ENCODE data around the gene MRPL1.
"Not testable (repeated sequence)": the region's sequence is repeated elsewhere in the genome, so short reads cannot be mapped to it uniquely, and the experiment has no call there.

Gene MRPL1

DNA sequence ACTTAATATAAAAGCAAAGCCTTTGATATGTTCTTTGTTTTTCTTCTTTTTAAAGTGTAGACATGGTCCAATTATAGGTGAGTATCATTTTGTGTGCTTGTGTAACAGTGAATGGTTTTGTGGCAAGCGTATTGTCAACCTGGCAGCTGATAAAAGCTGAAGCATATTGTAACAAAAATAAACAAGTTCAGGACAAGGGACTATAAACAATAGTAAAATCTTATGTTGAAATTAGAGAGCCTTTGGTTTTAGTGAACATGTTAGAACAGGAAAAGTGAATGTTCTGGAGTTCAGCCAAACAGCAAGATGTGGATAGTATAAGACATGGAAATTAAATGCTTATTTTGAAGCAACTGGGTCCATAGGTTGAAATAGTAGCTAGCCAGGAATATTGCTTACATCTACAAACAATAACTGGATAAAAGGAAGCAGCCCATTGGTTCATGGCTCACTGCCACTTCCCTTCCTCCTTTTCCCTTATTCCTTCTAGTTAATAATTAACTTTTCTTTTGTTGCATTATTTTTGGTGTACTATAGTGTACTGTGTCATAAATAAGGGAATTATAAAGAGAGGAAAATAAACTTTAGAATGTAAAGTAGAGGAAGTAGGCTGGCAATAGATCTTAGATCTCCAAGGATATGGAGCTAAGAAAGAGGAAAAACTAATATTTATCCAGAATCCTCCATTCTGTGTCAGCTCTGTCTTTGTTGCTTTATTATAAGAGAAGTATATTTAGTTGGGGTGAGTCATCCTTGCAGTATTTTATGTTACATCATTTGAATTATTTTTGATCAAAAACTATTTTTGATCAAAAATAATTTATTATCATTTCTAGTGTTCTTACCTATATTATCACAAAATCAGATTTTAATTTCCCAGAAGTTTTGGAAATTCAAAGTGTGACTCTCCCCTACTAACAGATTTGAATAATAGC is 65.6 kb downstream of the MRPL1 start:
- no peak overlapping the region for H3K4me3 ChIP-seq (ENCODE audit: low read depth, low read length)
- TF ChIP-seq, protein P1, sequence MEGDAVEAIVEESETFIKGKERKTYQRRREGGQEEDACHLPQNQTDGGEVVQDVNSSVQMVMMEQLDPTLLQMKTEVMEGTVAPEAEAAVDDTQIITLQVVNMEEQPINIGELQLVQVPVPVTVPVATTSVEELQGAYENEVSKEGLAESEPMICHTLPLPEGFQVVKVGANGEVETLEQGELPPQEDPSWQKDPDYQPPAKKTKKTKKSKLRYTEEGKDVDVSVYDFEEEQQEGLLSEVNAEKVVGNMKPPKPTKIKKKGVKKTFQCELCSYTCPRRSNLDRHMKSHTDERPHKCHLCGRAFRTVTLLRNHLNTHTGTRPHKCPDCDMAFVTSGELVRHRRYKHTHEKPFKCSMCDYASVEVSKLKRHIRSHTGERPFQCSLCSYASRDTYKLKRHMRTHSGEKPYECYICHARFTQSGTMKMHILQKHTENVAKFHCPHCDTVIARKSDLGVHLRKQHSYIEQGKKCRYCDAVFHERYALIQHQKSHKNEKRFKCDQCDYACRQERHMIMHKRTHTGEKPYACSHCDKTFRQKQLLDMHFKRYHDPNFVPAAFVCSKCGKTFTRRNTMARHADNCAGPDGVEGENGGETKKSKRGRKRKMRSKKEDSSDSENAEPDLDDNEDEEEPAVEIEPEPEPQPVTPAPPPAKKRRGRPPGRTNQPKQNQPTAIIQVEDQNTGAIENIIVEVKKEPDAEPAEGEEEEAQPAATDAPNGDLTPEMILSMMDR (IDR thresholded peaks at IDR 0.05; ENCODE audit: insufficient read depth, low read length, missing control alignments), result no peak
- ChIA-PET CTCF (no interaction called here), POLR2A (no interaction called here)
- DNase-seq (ENCODE audit: low read depth, low spot score), result no peak

DNA sequence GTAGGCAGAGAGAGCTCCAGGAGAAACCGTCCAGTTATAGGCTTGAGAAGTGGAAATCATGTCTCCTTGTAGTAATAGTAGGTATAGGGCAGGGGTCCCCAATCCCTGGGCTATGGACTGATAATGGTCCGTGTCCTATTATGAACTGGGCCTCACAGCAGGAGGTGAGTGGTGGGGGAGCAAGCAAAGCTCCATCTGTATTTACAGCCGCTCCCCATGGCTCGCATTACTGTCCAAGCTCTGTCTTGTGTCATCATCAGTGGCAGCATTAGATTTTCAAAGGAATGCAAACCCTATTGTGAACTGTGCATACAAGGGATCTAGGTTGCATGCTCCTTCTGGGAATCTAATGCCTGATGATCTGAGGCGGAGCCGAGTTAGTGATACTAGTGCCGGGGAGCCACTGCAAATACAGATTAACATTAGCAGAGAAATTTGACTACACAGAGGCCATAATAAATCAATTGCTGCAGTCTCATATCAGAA is 67.6 kb downstream of the MRPL1 start:
- DNase-seq (ENCODE audit: low read depth, low spot score), result no peak
- CTCF ChIA-PET, result no interaction called here

DNA sequence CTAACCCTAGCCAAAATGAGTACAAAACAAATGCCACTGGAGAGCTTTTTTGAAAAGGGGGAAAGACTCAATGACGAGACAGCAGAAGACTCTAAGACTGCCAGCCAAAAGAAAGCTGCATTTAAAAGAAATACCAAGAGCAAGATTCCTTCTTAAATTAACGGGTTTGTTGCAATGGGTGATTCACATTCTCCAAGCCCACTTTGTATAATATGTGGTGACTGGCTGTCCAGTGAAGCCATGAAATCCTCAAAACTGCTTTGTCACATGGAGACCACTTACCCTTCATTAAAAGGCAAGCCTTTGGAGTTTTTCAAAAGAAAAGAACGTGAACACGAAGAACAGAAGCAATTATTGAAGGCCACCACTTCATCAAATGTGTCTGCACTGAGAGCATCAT is 68.2 kb downstream of the MRPL1 start:
- ChIA-PET POLR2A (no interaction called here), CTCF (no interaction called here)
- DNase-seq (ENCODE audit: low read depth, low spot score), result no peak
- no peak overlapping the region for H3K4me3 ChIP-seq (ENCODE audit: low read depth, low read length)
- TF ChIP-seq, protein P1 (IDR thresholded peaks at IDR 0.05; ENCODE audit: insufficient read depth, low read length, missing control alignments), result no peak

More for the DNA sequence above, 67.6 kb downstream of the MRPL1 start:
- TF ChIP-seq, protein P1 (IDR thresholded peaks at IDR 0.05; ENCODE audit: insufficient read depth, low read length, missing control alignments), result no peak
- POLR2A ChIA-PET, result no interaction called here
- H3K4me3 ChIP-seq (ENCODE audit: low read depth, low read length), result no peak overlapping the region

DNA sequence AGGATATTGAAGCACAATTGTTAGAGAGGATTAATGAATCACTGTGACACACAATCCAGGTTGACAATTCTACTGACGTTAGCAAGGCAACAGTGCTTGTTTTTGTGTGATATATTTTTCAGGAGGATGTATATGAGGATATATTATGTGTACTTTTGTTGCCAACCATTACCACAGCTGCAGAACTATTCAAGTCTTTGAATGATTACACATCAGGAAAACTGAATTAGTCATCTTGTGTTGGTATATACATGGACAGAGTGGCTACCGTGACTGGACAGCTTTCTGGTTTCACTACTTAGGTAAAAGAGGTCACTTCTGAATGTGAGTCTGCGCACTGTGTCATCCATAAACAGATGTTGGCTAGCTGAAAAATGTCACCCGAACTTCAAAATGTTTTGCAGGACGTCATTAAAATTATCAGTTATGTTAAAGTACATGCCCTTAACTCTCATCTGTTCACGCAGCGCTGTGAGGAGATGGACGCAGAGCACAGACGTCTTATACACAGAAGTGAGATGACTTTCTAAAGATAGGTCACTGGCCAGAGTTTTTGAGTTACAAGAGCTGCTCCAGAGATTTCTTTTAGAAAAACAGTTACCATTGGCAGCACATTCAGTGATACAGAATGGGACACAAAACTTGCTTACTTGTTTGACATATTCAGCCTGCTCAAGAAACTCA is 69.0 kb downstream of the MRPL1 start:
- CTCF ChIA-PET, result no interaction called here
- POLR2A ChIA-PET, result no interaction called here
- DNase-seq (ENCODE audit: low read depth, low spot score), result no peak
- TF ChIP-seq, protein P1 (IDR thresholded peaks at IDR 0.05; ENCODE audit: insufficient read depth, low read length, missing control alignments), result no peak
- no peak overlapping the region for H3K4me3 ChIP-seq (ENCODE audit: low read depth, low read length)

- DNase-seq (ENCODE audit: low read depth, low spot score), result no peak
- no peak overlapping the region for H3K4me3 ChIP-seq (ENCODE audit: low read depth, low read length)
- ChIA-PET POLR2A (no interaction called here), CTCF (no interaction called here)
- TF ChIP-seq, protein P1 (IDR thresholded peaks at IDR 0.05; ENCODE audit: insufficient read depth, low read length, missing control alignments), result no peak
Observed at GRCh38 chr4:77938560-77938959, 75.9 kb downstream of the MRPL1 start.

DNA sequence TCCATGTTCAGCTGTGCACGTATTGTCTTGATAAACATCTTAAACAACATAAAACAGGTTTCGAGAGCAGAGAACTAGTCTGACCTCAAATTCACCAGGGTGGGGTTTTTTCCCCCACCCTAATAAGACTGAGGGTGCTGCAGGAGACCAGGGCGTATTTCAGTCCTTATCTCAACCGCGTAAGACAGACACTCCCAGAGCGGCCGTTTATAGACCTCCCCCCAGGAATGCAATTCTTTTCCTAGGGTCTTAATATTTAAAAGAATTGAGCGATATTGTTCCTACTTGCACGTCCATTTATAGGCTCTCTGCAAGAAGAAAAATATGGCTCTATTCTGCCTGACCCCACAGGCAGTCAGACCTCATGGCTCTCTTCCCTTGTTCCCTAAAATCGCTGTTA is 83.3 kb downstream of the MRPL1 start:
- CTCF ChIA-PET, result not testable (repeated sequence)

More for the DNA sequence above, 83.3 kb downstream of the MRPL1 start:
- POLR2A ChIA-PET; H3K4me3 ChIP-seq (ENCODE audit: low read depth, low read length); DNase-seq (ENCODE audit: low read depth, low spot score): not testable (repeated sequence)

Measured in AG04449 (cell line).